A549 treated with Hydrocortisone at 1 μM for 4 hours (cell line): Measurements from ENCODE around the gene RABL3. TPM values are rescaled to one million over a fixed set of nuclear protein-coding genes. Genes with fewer than 3 reads are reported as not detected.

Source experiments
- total RNA-seq: library from RNA; stranded (reverse); fragments of 200-300 nt; extraction: Qiagen RNA extraction; gene quantifications from 5 replicates; pipeline ENCODE4 v1.2.3, GENCODE V29; 2022

RABL3 gene
- total RNA-seq: 12.6 to 25.0 TPM (median 16.0 TPM) in 5 replicates

GRCh38 chr3:120742198-120742848 is at the start of gene RABL3, which contains the start of gene GTF2E1:
Gene RABL3 (minus strand): TSS chr3:120742516. CDS start chr3:120742507, 9 bp downstream.
Gene GTF2E1 (plus strand): TSS chr3:120742744. CDS start chr3:120750553, 7,809 bp downstream.

GRCh38 chr3:120682095-120682681 is 60.1 kb downstream of the RABL3 start, which contains the start of gene HGD:
Gene HGD (minus strand): TSS chr3:120682239. CDS start chr3:120682111, 128 bp downstream.

Other genes starting within 250 kb of the RABL3 start
- 204 to 235 TPM (median 215 TPM) in 5 replicates for gene NDUFB4, start 146.2 kb downstream of the RABL3 start, total RNA-seq
- 16.4 to 23.7 TPM (median 21.8 TPM) in 5 replicates for gene HGD, start 60.3 kb downstream of the RABL3 start, total RNA-seq
- gene GTF2E1, start 228 bp upstream of the RABL3 start, total RNA-seq: 12.0 to 17.5 TPM (median 13.0 TPM) in 5 replicates
- gene STXBP5L, start 165.7 kb upstream of the RABL3 start, total RNA-seq: not detected in 5 replicates